Astrocyte of the cerebellum (primary cell): Measurements from ENCODE around the gene MYO15B.

Experiments used
- DNase-seq: peaks from one replicate; pipeline ENCODE4 v3.0.0-alpha.2; 2011; ENCODE audit warnings: low read depth
- H3K4me3 ChIP-seq: 2 replicates; pipeline ENCODE4 v1.5.1; 2011; ENCODE audit warnings: mild to moderate bottlenecking, low read depth, low read length, moderate library complexity
- CTCF ChIP-seq: IDR thresholded peaks from 2 replicates; pipeline ENCODE4 v1.5.1; 2012; ENCODE audit warnings: low read length, low read depth, moderate library complexity, mild to moderate bottlenecking; ENCODE audit errors: missing control alignments
- in situ Hi-C: cut with HindIII; loops from 2 replicates; pipeline ENCODE4 v1.10.0; 2017; ENCODE audit warnings: low sequenced_read_pairs

MYO15B gene

DNA sequence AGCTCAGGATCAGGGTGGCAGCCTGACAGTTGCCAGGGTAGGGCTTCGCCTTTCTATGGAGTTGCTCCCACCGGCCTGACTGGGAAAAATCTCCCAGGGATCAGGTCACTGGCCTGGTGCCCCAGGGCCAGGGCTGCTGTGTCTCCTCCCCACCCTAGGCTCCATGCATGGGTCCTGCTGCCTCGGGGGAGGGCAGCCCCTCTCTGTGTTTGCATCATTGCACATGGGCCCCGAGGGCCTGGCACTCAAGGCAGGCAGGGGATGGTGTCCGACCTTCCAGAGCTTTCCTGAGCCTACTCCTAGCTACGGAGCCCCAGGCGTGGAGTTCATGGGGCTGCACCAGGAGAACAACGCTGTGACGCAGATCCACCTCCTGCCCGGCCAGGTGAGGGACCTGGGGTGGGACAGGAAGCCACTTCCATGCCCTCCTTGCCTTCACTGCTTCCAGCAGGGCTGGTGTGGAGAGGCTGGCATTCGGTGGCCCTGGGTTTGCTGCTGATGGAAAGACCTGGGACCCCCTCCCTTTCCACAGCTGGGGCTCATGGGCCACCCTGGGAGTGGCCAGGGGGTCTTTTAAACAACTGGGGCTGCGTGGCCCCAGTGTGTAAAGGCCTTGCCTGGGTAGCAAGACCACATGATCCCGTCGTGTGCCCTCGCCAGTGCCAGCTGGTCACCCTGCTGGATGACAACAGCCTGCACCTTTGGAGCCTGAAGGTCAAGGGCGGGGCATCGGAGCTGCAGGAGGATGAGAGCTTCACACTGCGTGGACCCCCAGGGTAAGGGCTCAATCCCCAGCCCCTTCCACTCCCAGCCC is 29.5 kb upstream of the MYO15B start:
- H3K4me3 ChIP-seq = no peak overlapping the region
- no peak for DNase-seq
- in situ Hi-C loops = no loop called here
- TF ChIP-seq CTCF = no peak

- TF ChIP-seq CTCF = no peak
- in situ Hi-C loops = no loop called here
- no peak overlapping the region for H3K4me3 ChIP-seq
- no peak for DNase-seq
Measured at GRCh38 chr17:75558666-75559530, 28.7 kb upstream of the MYO15B start.

- DNase-seq = no peak
- no peak overlapping the region for H3K4me3 ChIP-seq
- in situ Hi-C loops = no loop called here
- no peak for TF ChIP-seq CTCF
Measured at GRCh38 chr17:75559958-75560533, 27.6 kb upstream of the MYO15B start.

GRCh38 chr17:75561927-75562603 is 25.5 kb upstream of the MYO15B start:
- TF ChIP-seq CTCF = no peak
- in situ Hi-C loops = no loop called here
- H3K4me3 ChIP-seq = no peak overlapping the region
- DNase-seq = peak; percentile 22

DNA sequence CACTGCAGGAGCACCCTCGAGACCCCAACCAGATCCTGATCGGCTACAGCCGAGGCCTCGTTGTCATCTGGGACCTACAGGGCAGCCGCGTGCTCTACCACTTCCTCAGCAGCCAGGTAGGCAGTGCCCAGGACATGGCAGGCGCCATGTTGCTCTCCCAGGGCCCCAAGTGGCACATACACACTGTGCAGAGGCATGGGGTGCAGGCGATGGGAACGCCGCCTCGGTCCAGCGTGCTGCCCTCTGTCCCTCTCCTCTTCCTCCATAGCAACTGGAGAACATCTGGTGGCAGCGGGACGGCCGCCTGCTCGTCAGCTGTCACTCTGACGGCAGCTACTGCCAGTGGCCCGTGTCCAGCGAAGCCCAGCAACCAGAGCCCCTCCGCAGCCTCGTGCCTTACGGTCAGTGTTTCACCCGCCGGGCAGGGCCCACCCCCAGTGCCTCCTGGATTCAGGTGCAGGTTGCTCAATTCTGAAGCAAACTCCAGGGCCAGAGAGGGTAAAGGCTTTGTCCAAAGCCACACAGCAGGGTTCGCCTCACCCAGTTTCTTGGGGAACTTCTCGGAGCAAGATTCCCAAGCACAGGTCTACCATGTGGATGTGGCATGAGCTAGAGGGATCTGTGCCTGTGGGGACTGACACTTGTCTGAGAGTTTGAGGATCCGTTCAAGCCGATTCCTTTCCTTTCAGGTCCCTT is 24.4 kb upstream of the MYO15B start:
- TF ChIP-seq CTCF = no peak
- in situ Hi-C loops = no loop called here
- no peak for DNase-seq
- no peak overlapping the region for H3K4me3 ChIP-seq
